ENCODE measurements around the gene DGKE.

- TF ChIP-seq CTCF (IDR thresholded peaks at IDR 0.05; ENCODE audit: low read length) = no peak
- no peak for TF ChIP-seq EZH2 (optimal IDR thresholded peaks at IDR 0.05; ENCODE audit: low read depth, low read length)
Observed at GRCh38 chr17:56817066-56817465, 16.9 kb upstream of the DGKE start.

All from MM.1S (cell line).